Chondrocyte (in vitro differentiated cells): ENCODE measurements around the gene TRIM34. TPM values are rescaled to one million over a fixed set of nuclear protein-coding genes. Genes with fewer than 3 reads are reported as not detected.

Experiments used
- DNase-seq: peaks from one replicate; pipeline ENCODE4 v3.0.0; 2021; ENCODE audit warnings: mixed read lengths, low spot score
- H3K27ac Mint-ChIP-seq: one replicate; pipeline ENCODE4 v1.8.0; 2021; ENCODE audit warnings: mild to moderate bottlenecking, moderate library complexity, mixed read lengths; ENCODE audit not compliant: unreplicated experiment
- H3K27me3 Mint-ChIP-seq: 2 replicates; pipeline ENCODE4 v1.8.0; 2021; ENCODE audit warnings: low read depth, mixed read lengths
- H3K36me3 Mint-ChIP-seq: 2 replicates; pipeline ENCODE4 v1.8.0; 2021; ENCODE audit warnings: low read depth, mixed read lengths
- H3K4me1 Mint-ChIP-seq: 2 replicates; pipeline ENCODE4 v1.8.0; 2021; ENCODE audit warnings: low read depth, mild to moderate bottlenecking, mixed read lengths
- H3K4me3 Mint-ChIP-seq: one replicate; pipeline ENCODE4 v1.8.0; 2021; ENCODE audit warnings: mild to moderate bottlenecking, moderate library complexity, mixed read lengths; ENCODE audit not compliant: unreplicated experiment
- H3K9me3 Mint-ChIP-seq: 2 replicates; pipeline ENCODE4 v1.8.0; 2021; ENCODE audit warnings: low read depth, mixed read lengths
- CTCF ChIP-seq: fragments of 200-600 bp; sonication (generic); IDR thresholded peaks from 2 replicates; pipeline ENCODE4 v1.5.0; 2021; ENCODE audit warnings: antibody characterized with exemption, mild to moderate bottlenecking, moderate library complexity
- total RNA-seq: library from RNA; stranded (reverse); gene quantifications from 3 replicates; pipeline ENCODE4 v1.2.1, GENCODE V29; 2021

The TRIM34 gene
- total RNA-seq, 1 donor from 2014 or later = 2.1 TPM

- Mint-ChIP-seq H3K9me3 (peaks cover 1% of the 10 kb centered on the region), H3K36me3 (peaks cover 33% of the 10 kb centered on the region), H3K27me3 (no peaks in the 10 kb centered on the region), H3K4me3 (no peak overlapping the region), H3K27ac (no peak overlapping the region), H3K4me1 (peaks cover 7% of the 10 kb centered on the region)
- TF ChIP-seq CTCF = no peak
- no peak for DNase-seq
Observed at GRCh38 chr11:5663511-5663910, 38.7 kb downstream of the TRIM34 start.

GRCh38 chr11:5665051-5665570 lies 40.3 kb downstream of the TRIM34 start:
- Mint-ChIP-seq H3K36me3 (peaks cover 42% of the 10 kb centered on the region), H3K9me3 (no peaks in the 10 kb centered on the region), H3K27ac (no peak overlapping the region), H3K4me3 (no peak overlapping the region), H3K4me1 (peaks cover 7% of the 10 kb centered on the region), H3K27me3 (no peaks in the 10 kb centered on the region)
- TF ChIP-seq CTCF = no peak
- no peak for DNase-seq

GRCh38 chr11:5665746-5666401 lies 41.1 kb downstream of the TRIM34 start:
- H3K27me3 Mint-ChIP-seq = no peaks in the 10 kb centered on the region
- H3K4me1 Mint-ChIP-seq = peaks cover 11% of the 10 kb centered on the region
- TF ChIP-seq CTCF = no peak
- H3K27ac Mint-ChIP-seq = peak overlapping the region; percentile 72
- DNase-seq = no peak
- H3K4me3 Mint-ChIP-seq = no peak overlapping the region
- peaks cover 48% of the 10 kb centered on the region for H3K36me3 Mint-ChIP-seq
- no peaks in the 10 kb centered on the region for H3K9me3 Mint-ChIP-seq

GRCh38 chr11:5666402-5666793 lies 41.6 kb downstream of the TRIM34 start:
- Mint-ChIP-seq H3K27ac (no peak overlapping the region), H3K4me1 (peaks cover 17% of the 10 kb centered on the region), H3K9me3 (no peaks in the 10 kb centered on the region), H3K4me3 (no peak overlapping the region), H3K27me3 (no peaks in the 10 kb centered on the region), H3K36me3 (peaks cover 46% of the 10 kb centered on the region)
- TF ChIP-seq CTCF = no peak
- DNase-seq = no peak

- no peak for DNase-seq
- H3K27ac Mint-ChIP-seq = peak overlapping the region; percentile 77
- H3K36me3 Mint-ChIP-seq = peaks cover 32% of the 10 kb centered on the region
- H3K9me3 Mint-ChIP-seq = peaks cover 4% of the 10 kb centered on the region
- peaks cover 18% of the 10 kb centered on the region for H3K4me1 Mint-ChIP-seq
- TF ChIP-seq CTCF = no peak
- H3K4me3 Mint-ChIP-seq = no peak overlapping the region
- no peaks in the 10 kb centered on the region for H3K27me3 Mint-ChIP-seq
Observed at GRCh38 chr11:5671831-5672230, 47.0 kb downstream of the TRIM34 start.
